ENCODE results near the gene HCN3. TPM values are rescaled to one million over a fixed set of nuclear protein-coding genes. Genes with fewer than 3 reads are reported as not detected.
A peak's percentile ranks its signal among the peaks of the same experiment; 100 is the strongest.

HCN3 gene
- total and polyA plus RNA-seq, 2 of the 13 experiments (the other 11 are each of a cell fraction or from before 2014, with no cell fraction given), result 2.4 to 10.2 TPM

GRCh38 chr1:155285631-155286044, 8.4 kb downstream of the HCN3 start (continued):
- TF ChIP-seq ZNF382 (CRISPR knock-in tag; IDR thresholded peaks at IDR 0.05; ENCODE audit: borderline replicate concordance), result no peak
- no peak for TF ChIP-seq GLMP (CRISPR knock-in tag; IDR thresholded peaks at IDR 0.05; ENCODE audit: borderline replicate concordance)
- no peak for TF ChIP-seq REXO4 (CRISPR knock-in tag; IDR thresholded peaks at IDR 0.05; ENCODE audit: borderline replicate concordance)
- no peak for TF ChIP-seq ZC3H4 (CRISPR knock-in tag; IDR thresholded peaks at IDR 0.05; ENCODE audit: borderline replicate concordance)
- TF ChIP-seq TCF7L2 (IDR thresholded peaks at IDR 0.05; ENCODE audit: low read depth, low read length), result no peak
- 0 out of 2 replicates have a peak, but pooled peaks have one; percentile 28 for TF ChIP-seq SP4 (CRISPR knock-in tag; IDR thresholded peaks at IDR 0.05)
- TF ChIP-seq FOXO4 (CRISPR knock-in tag; conservative IDR thresholded peaks at IDR 0.05), result no peak
- no peak for TF ChIP-seq CTCF (CRISPR knock-in tag; IDR thresholded peaks at IDR 0.05)
- no peak for TF ChIP-seq ZFAT (CRISPR knock-in tag; conservative IDR thresholded peaks at IDR 0.05)
- peak; percentile 51; the same call in 1 of the 2 replicates for TF ChIP-seq NCOA2 (CRISPR knock-in tag; IDR thresholded peaks at IDR 0.05)
- 0 out of 2 replicates have a peak, but pooled peaks have one; percentile 30 for TF ChIP-seq AHR (CRISPR knock-in tag; IDR thresholded peaks at IDR 0.05)
- TF ChIP-seq KDM4B (CRISPR knock-in tag; IDR thresholded peaks at IDR 0.05), result no peak
- no peak for TF ChIP-seq ZBTB8A (CRISPR knock-in tag; IDR thresholded peaks at IDR 0.05; ENCODE audit: borderline replicate concordance, low read depth)
- no peak for TF ChIP-seq PHF21A (CRISPR knock-in tag; IDR thresholded peaks at IDR 0.05)
- TF ChIP-seq SYNCRIP (IDR thresholded peaks at IDR 0.05; ENCODE audit: insufficient read depth, low read depth, low read length), result no peak
- TF ChIP-seq NFE2 (CRISPR knock-in tag; IDR thresholded peaks at IDR 0.05), result no peak
- no peak for TF ChIP-seq MED13 (CRISPR knock-in tag; IDR thresholded peaks at IDR 0.05)
- no peak for TF ChIP-seq STAT6 (CRISPR knock-in tag; IDR thresholded peaks at IDR 0.05; ENCODE audit: borderline replicate concordance)
- TF ChIP-seq CAMTA2 (CRISPR knock-in tag; IDR thresholded peaks at IDR 0.05; ENCODE audit: borderline replicate concordance), result peak; percentile 28; the same call in 1 of the 2 replicates
- no peak for TF ChIP-seq ZNF562 (CRISPR knock-in tag; IDR thresholded peaks at IDR 0.05; ENCODE audit: borderline replicate concordance)
- no peak for TF ChIP-seq RBM22 (optimal IDR thresholded peaks at IDR 0.05; ENCODE audit: low read length)
- TF ChIP-seq RBAK (CRISPR knock-in tag; IDR thresholded peaks at IDR 0.05), result no peak
- TF ChIP-seq MEF2D (CRISPR knock-in tag; IDR thresholded peaks at IDR 0.05), result no peak
- TF ChIP-seq ZNF225 (CRISPR knock-in tag; IDR thresholded peaks at IDR 0.05), result no peak
- TF ChIP-seq ZNF232 (CRISPR knock-in tag; IDR thresholded peaks at IDR 0.05; ENCODE audit: borderline replicate concordance), result no peak
